SIG-M5 (cell line): ENCODE measurements around the gene FKBP6.
"Not testable (repeated sequence)": the region's sequence is repeated elsewhere in the genome, so short reads cannot be mapped to it uniquely, and the experiment has no call there.

ENCODE experiments used
- DNase-seq: peaks from one replicate; lab custom pipeline; 2025; lab: John Stamatoyannopoulos, UW

The FKBP6 gene

DNA sequence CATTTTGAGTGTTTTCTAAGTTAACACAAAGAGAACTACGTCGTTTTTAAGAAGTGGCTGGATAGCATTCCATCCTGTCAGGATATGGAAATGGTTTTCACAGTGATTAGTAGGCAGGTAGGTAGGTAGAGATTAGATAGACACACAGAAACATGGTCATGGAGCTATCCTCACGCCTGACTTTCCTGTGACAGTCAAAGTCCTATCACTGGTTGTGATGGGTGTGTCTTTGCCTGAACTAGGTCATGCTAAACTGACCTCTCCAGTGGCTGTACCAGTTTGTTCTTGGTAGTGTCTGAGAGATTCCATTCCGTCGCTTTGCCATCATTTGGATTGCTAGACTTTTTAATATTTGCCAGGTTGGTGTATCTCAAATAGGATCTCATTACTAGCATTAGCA, 28.2 kb downstream of the FKBP6 start:
- DNase-seq, result no peak

DNA sequence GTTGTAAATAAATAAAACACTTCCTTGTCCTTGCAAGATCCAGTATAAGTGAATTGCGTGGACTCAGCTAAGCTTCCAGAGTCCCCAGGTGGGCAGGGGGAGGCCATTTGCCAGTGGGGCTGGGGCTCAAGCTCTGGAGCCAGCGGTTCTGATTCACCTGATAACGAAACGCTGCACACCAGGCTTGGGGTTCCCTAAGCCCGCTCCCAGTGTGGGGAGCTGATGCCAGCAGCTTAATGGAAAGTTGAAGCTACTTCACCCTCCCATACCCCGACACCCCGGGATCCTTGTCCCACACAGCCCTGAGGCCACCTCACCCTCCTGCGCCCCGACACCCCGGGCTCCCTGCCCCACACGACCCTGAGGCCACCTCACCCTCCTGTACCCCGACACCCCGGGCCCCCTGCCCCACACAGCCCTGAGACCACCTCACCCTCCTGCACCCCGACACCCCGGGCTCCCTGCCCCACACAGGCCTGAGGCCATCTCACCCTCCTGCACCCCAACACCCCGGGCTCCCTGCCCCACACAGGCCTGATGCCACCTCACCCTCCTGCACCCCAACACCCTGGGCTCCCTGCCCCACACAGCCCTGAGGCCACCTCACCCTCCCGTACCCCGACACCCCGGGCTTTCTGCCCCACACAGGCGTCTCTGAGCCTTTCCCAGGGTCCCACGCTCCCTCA, 30.8 kb downstream of the FKBP6 start:
- DNase-seq, result no peak

DNA sequence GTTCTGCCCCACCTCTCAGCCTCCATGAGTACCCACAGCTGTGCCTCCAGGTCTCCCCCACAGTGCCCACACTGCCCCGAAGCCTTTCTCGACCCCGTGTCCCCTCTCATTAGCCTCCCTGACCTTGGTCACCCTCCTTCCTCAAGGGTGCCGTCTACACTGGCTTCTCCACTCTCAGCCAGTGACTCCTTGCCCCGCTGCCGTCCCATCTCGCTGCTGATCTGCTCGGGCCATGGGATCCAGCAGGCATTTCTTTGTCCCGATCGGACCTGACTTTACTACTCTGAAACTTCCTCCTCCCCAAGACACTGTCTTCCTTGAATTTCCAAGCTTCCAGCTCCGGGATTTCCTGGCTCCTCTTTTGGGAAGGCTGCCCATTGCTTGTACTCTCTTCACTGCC, 31.3 kb downstream of the FKBP6 start:
- DNase-seq, result no peak

DNA sequence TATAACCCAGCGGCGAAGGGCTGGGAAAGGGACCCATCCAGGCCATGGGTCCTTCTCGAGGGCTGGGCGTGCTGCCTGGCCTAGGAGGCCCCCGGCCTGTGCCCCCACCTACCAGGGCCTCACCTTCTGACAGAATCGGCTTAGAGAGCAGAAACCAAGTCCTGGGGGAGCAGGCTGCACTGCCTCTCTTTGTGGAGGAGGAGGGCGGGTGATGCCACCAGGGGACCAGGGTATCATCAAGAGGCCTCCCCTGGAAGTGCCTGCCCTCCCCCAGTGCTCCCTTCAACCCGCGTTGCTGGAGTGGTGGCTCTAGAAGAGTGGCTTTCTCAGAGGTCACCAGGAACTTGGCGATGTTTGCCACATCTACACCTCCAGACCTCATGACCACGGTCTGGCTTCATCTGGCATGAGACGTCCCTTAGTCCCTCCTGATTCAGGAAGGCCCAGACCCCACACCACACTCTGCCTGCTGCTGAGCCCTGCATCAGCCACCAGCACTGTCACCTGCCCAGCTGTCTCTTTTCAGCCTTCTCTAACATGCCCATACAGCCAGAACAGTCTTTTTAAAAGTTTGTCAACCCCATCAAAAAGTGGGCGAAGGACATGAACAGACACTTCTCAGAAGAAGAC, 31.9 kb downstream of the FKBP6 start:
- DNase-seq, result no peak

DNA sequence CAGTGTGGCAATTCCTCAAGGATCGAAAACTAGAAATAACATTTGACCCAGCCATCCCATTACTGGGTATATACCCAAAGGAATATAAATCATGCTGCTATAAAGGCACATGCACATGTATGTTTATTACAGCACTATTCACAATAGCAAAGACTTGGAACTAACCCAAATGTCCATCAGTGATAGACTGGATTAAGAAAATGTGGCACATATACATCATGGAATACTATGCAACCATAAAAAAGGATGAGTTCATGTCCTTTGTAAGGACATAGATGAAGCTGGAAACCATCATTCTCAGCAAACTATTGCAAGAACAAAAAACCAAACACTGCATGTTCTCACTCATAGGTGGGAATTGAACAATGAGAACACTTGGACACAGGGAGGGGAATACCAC, 32.6 kb downstream of the FKBP6 start:
- not testable (repeated sequence) for DNase-seq

DNA sequence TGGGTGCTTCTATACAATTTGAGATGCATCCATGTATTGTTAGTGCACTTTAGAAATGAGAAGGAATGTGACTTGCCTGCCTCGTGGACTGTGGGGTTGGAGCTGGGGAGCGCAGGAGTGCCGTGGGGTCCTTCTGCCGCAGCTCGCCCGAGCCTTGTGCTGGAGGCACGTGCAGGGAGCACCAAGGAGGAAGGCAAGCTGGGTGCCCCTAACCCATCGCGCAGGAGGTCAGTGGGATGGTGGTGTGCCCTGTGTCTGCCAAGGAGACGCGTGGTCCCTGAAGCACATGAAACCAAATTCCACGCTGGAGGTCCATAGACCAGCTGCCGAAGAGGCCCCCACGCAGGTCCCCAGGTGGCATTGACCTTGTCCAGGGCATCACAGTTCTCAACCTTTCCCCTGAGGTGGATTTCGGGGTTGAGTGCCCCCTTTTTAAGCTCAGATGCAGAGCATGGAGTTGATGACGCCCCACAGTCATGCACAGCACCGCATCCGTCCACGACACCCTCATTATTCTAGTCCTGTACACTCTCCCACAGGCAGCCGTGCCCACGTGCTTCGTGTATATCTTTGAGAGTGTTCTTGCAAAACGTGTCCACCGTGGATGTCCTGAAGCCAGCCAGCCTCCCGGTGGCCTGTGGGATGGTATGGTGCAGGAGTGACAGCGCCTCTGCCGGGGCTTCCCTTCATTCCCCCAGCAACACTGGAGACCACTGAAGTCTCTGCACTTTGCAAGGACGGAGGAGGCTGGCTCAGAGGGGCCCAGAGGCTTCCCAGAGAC, 35.5 kb downstream of the FKBP6 start:
- DNase-seq, result no peak

DNA sequence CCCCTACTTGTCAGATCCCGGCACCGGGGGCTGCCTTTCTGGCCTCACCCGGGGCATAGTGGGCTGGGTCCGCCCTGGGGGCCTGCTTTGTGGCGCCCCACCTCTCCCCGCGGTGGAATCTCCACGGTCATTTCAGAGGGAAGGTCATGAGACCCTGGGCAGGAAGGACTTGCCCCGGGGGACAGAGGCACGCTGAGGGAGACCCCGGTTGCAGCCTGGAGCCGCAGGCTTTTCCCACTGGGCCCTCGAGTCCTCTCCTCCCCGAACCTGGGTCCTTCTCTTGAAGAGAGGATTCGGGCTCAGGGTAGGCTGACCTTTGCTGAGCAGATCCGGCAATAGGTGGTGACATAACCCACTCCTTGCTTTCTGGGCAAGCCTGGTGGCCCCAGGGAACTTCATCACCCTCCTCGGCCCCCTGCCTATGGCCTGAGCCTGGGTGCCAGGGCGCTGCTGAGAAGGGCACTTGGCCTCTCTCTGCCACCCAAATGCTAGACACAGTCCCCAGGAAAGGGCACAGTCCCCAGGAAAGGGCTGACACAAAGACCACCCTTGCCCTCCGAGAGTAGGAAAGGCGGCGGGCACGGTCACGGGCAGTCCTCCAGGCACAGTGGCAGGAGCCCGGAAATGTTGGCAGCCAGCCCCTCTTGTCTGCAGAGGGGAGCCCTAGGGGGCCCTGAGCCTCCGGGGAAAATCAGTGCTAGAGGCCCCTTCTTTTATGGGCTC, 36.2 kb downstream of the FKBP6 start:
- no peak for DNase-seq

DNA sequence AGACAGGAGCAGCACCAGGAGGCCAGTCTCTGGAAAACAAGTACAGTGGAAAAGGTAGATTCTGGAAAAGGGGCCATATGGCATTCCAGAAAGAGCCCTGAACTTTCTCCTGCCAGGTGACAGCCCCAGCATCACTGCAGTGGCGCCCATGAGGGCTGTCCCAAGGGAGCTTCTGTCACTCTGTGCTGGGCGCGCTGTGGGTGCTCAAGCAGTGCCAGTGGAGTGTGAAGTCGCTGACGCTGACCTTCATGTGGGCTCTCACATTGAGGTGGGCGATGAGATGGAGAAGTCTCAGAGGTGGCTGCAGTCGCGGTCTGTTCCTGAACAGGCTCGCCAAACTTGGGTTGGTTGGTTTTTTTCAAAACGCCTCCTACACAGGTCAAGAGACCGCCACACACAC, 38.2 kb downstream of the FKBP6 start:
- DNase-seq, result no peak

DNA sequence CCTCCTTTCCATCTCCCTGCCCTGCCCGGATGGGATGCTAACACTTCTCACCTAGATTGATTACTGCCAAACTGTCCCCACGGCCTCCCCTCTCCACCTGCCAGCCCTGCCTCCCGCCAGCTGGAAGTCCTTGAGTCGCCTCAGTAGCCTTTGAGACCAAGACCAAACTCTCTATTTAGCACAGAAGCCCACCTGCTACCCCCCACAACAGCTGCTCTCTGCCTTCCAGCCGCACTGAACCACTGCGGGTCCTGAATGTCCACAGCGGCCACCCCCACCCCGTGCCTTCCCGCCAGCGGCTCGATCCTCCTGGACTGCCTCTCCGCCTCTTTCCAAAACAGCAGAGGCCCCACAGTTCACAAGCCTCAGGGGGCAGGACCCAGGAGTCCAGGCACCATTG, 39.0 kb downstream of the FKBP6 start:
- DNase-seq, result no peak

DNA sequence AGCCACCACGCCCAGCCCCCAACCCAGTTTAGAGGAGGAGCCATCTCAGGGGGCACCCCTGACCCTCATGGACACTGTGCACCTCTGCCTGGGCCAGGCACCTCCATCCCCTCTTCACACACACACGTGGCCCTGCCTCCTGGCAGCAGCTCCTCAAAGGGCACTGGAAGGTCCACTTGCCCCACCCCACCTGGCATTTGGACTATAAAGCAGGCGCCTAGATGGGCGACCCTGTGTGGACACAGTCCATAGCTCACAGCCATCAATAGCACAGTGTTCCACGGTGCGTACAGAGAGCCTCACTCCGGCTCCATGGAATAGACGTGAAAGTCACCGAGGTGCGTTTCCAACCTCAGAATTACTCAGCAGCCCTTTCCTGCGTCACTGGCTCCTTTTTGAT, 41.0 kb downstream of the FKBP6 start:
- no peak for DNase-seq

DNA sequence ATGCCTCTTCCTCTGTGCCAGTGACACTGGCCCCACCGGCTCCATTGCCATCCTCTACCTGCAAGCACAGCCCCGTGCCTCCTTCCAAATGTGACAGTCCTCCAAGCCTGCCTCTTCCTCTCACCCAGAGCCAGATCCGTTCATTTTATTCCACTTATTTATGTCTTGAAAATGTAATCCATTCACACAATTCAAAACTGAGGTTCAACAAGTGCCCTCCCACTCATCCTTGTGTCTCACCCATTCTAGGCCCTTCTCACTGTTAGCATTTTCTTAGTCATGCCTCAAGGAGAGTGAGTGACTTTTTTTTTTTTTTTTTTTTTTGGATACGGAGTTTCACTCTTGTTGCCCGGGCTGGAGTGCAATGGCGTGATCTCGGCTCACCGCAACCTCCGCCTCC, 41.7 kb downstream of the FKBP6 start:
- DNase-seq, result no peak

DNA sequence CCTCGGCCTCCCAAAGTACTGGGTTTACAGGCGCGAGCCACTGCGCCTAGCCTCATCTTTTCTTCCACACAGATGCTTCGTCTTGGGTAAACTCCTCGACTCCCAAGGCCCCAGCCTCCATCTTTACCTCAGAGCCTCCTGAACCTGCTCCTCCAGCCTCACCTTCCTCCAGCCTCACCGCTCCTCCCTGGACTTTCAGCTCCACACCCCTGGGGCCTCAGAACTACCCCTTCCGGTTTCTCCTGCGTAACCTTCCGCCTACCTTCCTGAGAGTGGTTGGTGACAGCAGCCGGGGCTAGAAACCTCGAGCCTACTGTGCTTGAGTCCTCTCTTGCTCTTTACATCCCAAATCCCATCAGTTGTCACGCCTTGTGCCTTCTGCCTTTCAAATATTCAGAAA, 45.8 kb downstream of the FKBP6 start:
- DNase-seq, result no peak

DNA sequence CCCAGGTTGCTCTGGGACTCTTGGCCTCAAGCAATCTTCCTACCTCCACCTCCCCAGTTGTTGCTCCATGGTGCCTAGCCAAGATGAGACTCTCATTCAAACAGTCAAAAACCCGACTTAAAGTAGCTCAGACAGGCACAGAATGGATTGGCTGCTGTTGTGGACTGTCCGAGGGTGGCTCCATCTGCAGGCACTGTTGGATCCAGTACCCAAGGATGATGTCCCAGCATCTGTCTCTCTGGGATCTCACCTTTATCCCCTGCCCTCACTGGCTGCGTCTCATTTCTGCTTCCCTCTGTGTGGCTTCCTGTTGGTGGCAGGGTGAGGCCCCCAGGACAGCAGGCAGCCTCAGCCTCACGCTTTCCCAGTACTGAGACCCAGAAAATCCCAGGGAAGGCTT, 48.3 kb downstream of the FKBP6 start:
- not testable (repeated sequence) for DNase-seq

DNA sequence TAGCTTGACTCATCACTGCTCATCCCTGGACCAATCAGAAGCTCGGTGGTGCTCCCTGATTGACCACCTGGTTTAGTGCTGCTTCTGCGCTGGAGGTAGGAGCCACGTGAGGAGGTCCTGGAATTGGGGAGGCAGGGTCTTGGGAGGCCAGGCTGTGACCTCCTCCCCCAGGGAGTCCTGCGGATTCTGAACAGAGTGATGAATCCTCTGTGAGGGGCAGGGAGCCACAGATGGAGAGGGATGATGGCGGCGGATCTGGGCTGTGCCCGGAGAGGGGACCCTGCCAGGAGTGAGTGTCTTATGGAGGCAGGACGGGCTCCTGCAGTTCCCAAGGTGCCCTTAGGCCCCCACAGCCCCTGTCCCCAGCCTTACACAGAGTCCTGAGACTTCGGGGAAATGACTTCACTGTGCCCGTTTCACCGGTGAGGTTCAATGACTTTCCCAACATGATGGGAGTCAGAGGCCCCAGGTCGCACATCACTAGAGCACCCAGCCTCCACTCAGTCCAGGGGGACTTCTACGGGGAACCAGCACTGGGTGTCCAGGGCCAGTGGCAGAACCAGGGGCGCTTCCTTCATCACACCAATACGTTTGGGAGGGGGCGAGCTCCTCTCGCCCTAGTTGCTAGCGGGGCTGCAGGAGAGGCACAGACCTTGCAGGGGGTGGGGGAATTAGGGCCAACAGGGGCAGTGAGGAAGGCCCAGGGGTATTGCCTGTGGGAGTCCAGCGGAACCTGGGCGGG, 48.9 kb downstream of the FKBP6 start:
- DNase-seq, result no peak

DNA sequence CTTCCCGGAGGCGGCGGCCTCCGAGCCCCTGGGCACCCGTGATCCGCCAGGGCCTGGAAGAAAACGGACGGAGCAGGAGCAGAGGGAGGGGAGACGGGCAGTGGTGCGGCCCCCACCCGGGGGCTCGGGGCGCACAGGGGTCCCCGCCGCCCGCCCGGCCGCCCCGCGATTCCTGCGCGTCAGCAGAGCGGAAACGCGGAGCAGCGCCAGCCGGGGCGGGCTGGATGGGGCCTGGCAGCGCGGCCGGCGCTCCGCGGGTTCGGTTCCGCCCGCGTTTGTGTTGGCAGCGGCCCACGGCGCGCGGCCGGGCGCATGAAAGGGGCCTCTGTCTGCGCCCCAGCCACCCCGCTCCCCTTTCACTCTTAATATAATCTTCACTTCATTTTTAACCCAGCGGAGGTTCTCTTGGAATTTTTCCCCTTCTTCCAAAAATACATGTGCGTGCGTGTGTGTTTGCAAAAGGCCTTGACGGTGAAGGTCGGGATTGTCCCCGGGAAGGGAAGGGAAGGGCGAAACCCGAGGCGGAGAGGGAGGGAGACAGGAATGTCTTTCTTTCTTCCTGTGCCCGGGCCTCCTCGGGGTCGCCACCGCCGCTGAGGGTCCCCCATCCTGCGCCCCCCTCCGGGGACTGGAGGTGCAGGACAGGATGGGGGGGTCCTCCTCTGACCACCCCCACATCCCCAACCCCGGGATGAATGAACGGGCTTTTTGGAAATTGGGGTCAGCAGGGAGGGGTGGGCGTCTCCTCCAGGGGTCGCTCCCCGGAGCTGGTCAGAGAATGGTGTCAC, 49.6 kb downstream of the FKBP6 start:
- DNase-seq, result not testable (repeated sequence)

DNA sequence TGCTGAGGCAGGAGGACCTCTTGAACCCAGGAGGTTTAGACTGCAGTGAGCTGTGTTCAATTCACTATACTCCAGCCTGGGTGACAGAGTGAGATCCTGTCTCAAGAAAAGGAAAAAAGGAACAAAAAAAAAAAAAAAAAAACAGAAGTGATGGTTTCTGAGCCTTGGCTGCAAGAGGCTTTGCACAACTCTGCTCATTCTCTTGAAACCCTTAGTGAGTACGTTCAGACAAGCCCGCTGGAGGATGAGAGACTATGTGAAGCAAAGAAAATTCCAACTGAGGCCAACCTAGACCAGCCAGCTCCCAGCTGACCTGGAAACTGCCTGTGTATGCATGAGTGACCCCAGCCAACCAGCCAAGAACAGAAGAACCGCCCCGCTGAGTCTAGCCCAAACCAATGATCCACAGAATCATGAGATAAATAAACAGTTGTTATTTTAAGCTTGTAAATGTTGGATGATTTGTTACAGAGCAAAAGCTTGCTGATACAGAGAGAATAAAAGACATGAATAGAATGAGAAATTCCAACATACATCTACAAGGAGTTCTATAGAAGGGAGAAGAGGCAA, 55.1 kb downstream of the FKBP6 start:
- peak; percentile 29 for DNase-seq

DNA sequence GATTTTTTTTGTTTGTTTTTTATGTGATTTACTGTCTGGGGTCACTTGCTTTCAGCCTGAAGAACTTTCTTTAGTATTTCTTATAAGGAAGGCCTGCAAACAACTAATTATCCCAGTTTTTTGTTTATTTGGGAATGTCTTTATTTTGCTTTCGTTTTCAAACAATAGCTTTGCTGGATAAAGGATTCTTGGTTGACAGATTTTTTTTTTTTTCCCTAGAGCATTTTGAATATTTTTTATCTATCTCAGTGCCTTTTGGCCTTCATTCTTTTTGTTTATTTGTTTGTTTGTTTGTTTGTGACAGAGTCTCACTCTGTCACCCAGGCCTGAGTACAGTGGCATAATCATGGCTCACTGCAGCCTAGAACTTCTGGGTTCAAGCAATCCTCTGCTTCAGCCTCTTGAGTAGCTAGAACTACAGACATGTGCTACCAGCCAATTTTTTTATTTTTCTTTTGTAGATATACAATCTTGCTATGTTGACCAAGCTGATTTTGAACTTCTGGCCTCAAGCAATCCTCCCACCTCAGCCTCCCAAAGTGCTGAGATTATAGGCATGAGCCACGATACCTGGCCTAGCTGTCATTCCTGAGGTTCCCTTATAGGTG, 59.4 kb downstream of the FKBP6 start:
- no peak for DNase-seq

DNA sequence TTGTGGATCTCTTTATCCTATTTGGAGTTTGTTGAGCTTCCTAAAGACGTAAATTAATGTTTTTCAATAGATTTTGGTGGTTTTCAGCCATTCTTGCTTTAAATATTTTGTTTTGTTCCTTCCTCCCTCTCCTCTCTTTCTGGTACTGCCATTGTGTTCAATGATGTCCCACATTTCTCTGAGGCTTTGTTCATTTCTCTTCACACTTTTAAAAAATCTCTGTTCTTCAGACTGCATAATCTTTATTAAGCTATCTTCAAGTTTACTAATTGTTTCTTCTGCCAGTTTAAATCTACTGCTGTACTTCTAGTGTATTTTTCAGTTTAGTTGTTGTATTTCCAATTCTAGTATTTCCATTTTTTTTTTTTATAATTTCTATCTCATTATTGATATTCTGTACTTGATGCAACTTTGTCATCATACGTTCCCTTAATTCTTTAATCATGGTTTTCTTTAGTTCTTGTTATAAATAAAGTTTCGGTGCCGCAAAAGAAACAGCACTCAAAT, 60.0 kb downstream of the FKBP6 start:
- DNase-seq, result no peak

DNA sequence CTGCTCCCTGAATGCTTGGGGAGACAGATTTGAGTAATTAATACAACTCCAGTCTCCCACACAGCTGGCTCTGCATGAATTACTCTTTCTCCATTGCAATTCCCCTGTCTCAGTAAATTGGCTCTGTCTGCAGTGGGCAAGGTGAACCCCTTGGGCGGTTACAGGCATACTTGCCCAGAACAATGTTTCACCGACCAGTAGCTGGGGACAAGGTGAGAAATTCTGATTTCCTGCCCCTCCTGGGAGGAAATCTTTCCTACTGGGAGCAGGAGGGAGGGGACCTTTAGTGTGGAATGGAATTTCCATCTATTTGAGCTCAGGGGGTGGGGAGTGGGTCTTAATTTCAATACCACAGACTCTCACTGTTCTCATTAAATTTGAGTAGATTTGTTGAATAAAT, 63.4 kb downstream of the FKBP6 start:
- DNase-seq, result no peak

DNA sequence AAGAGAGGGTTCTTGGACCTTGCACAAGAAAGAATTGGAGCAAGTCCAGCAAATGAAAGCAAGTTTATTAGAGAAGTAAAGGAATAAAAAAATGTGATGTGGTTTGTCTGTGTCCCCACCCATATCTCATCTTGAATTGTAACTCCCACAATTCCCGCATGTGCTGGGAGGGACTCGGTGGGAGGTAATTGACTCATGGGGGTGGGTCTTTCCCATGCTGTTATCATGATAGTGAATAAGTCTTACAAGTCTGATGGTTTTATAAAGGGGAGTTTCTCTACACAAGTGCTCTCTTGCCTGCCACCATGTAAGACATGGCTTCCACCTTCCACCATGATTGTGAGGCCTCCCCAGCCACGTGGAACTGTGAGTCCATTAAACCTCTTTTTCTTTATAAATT, 66.5 kb downstream of the FKBP6 start:
- no peak for DNase-seq
